Thoracic aorta (tissue), 2 donors: ENCODE data around the gene CDK8. TPM values are rescaled to one million over a fixed set of nuclear protein-coding genes. Genes with fewer than 3 reads are reported as not detected.

Source experiments
- ATAC-seq: fragments of 150-250 bp; one replicate; pipeline ENCODE4 v1.8.0; 2017; ENCODE audit warnings: low read depth; ENCODE audit not compliant: insufficient number of reproducible peaks, low FRiP score
- DNase-seq: peaks from one replicate; pipeline ENCODE4 v3.0.0-alpha.2; 2020; ENCODE audit warnings: low spot score
- H3K27ac ChIP-seq, 2 donors: fragments of 200-600 bp; sonication (generic); 1 replicate in 1 of 2; 2 replicates in 1 of 2; pipeline ENCODE4 v1.5.1; 2016; ENCODE audit warnings: mild to moderate bottlenecking in 2 of 2, moderate library complexity in 2 of 2
- H3K27me3 ChIP-seq: fragments of 200-600 bp; sonication (generic); replicated peaks from 2 replicates; pipeline ENCODE4 v1.6.0; 2016; ENCODE audit warnings: mild to moderate bottlenecking; ENCODE audit not compliant: insufficient read depth
- H3K36me3 ChIP-seq: fragments of 200-600 bp; sonication (generic); one replicate; pipeline ENCODE4 v1.5.1; 2016
- H3K4me1 ChIP-seq, 2 donors: fragments of 200-600 bp; sonication (generic); 1 replicate in 1 of 2; 2 replicates in 1 of 2; pipeline versions ENCODE4 v1.5.1 to v1.6.0; 2016; ENCODE audit warnings: low read depth in 2 of 2, mild to moderate bottlenecking in 1 of 2; ENCODE audit not compliant: control insufficient read depth in 1 of 2
- H3K4me3 ChIP-seq: fragments of 200-600 bp; sonication (generic); 2 replicates; pipeline ENCODE4 v1.5.1; 2016; ENCODE audit warnings: mild to moderate bottlenecking
- H3K9me3 ChIP-seq: fragments of 200-600 bp; sonication (generic); 2 replicates; pipeline ENCODE4 v1.5.1; 2016
- total RNA-seq, 2 donors: library from RNA; depleted of rRNA; stranded (reverse); fragments of >200 nt; gene quantifications; one replicate each; pipeline versions ENCODE4 v1.1.0 to v1.2.3, GENCODE V29; 2016
- TF ChIP-seq, protein P1 (sequence below): fragments of 200-600 bp; sonication (generic); IDR thresholded peaks from one replicate; pipeline ENCODE4 v1.5.1; 2019; ENCODE audit warnings: antibody characterized with exemption

The CDK8 gene
- total RNA-seq, 2 donors from 2014 or later: 5.8 to 11.2 TPM

DNA sequence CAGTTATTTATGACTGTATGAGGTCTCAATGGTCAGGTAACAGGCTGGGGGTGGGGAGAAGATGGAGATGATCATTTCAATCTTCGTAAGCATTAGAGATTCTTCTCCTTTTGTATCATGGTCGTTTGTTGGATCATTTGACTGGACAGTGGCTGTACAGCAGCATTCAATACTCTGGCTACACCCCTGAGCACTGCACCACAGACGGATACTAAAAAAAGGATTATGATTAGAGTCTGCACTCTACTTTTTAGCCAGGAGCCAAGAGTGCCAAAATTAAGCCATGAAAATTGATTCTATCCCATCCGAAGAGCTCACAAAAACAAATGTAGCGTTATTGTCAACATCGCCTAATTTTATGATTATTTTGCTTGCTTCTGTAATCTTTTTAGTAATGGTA is 41.9 kb downstream of the CDK8 start:
- no peak overlapping the region for H3K4me3 ChIP-seq
- ATAC-seq: no peak
- DNase-seq: no peak
- H3K4me1 ChIP-seq: peaks cover 6 to 18% of the 10 kb centered on the region in 2 donors
- H3K27me3 ChIP-seq: no peaks in the 10 kb centered on the region
- TF ChIP-seq, protein P1, sequence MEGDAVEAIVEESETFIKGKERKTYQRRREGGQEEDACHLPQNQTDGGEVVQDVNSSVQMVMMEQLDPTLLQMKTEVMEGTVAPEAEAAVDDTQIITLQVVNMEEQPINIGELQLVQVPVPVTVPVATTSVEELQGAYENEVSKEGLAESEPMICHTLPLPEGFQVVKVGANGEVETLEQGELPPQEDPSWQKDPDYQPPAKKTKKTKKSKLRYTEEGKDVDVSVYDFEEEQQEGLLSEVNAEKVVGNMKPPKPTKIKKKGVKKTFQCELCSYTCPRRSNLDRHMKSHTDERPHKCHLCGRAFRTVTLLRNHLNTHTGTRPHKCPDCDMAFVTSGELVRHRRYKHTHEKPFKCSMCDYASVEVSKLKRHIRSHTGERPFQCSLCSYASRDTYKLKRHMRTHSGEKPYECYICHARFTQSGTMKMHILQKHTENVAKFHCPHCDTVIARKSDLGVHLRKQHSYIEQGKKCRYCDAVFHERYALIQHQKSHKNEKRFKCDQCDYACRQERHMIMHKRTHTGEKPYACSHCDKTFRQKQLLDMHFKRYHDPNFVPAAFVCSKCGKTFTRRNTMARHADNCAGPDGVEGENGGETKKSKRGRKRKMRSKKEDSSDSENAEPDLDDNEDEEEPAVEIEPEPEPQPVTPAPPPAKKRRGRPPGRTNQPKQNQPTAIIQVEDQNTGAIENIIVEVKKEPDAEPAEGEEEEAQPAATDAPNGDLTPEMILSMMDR: no peak
- no peaks in the 10 kb centered on the region for H3K36me3 ChIP-seq
- no peak overlapping the region for H3K27ac ChIP-seq
- no peaks in the 10 kb centered on the region for H3K9me3 ChIP-seq

DNA sequence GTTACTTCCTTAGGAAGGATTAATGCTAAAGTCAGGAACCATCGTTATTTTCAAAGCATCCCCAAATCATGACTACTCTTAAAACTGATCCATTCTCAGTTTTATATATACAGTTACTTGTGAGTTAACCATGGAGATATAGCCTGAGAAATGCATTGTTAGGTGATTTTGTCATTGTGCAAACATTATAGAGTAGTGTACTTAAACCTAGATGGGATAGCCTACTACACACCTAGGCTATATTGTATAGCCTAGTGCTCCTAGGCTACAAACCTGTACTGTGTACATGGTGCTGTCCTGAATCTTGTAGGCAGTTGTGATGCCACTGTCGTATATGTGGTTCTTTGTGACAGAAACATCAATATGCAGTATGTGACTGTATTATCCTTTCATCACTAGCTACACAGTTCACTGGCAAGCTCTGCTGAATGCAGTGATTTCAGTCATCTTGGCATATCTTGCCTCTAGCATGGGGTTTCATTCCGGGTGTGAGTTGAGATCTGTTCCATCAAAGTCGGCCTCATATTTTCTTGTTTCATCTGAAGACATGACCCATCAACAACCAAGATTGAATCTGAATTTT is 45.3 kb downstream of the CDK8 start:
- no peak for DNase-seq
- H3K27ac ChIP-seq: no peak overlapping the region
- H3K4me3 ChIP-seq: no peak overlapping the region
- no peaks in the 10 kb centered on the region for H3K27me3 ChIP-seq
- H3K9me3 ChIP-seq: no peaks in the 10 kb centered on the region
- TF ChIP-seq, protein P1: no peak
- no peak for ATAC-seq
- peaks cover 9 to 18% of the 10 kb centered on the region in 2 donors for H3K4me1 ChIP-seq
- no peaks in the 10 kb centered on the region for H3K36me3 ChIP-seq

DNA sequence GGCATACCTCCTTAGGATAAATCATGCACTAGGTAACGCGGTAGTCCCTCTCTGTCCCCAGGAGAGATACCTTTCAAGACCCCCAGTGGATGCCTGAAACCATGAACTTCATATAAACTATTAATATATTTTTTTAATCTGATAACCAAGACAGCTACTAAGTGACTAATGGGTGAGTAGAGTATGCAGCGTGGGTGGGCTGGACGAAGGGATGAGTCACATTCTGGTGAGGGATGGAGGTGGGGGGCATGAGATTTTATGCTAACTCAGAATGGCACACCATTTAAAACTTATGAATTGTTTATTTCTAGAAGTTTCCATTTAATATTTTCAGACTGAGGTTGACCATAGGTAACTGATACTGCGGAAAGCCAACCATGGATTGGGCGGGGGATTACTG is 46.2 kb downstream of the CDK8 start:
- TF ChIP-seq, protein P1: no peak
- Histone ChIP-seq H3K4me1 (peaks cover 12 to 18% of the 10 kb centered on the region in 2 donors), H3K9me3 (no peaks in the 10 kb centered on the region), H3K4me3 (no peak overlapping the region), H3K27me3 (no peaks in the 10 kb centered on the region), H3K36me3 (no peaks in the 10 kb centered on the region), H3K27ac (no peak overlapping the region)
- ATAC-seq (no peak), DNase-seq (no peak)

DNA sequence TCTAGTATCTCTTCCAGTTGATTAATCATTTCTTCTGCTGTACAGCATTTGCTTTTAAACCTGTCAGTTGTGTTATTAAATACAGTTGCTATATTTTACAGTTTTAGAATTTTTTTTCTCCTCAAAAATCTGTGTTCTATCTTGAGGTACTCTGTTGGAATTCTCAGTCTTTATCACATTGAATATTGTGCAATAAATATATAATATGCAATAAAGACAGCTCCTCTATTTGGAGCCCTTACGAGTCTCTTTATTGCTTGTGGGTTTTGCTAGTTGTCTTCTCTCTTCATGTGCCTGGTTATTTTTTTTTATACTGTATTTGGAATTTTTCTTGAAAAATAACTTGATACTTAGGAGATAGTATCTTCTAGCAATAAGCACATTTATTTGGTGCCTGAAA is 51.7 kb downstream of the CDK8 start:
- Histone ChIP-seq H3K9me3 (no peaks in the 10 kb centered on the region), H3K27ac (no peak overlapping the region), H3K4me3 (no peak overlapping the region), H3K27me3 (no peaks in the 10 kb centered on the region), H3K4me1 (peaks cover 0 to 6% of the 10 kb centered on the region in 2 donors), H3K36me3 (no peaks in the 10 kb centered on the region)
- TF ChIP-seq, protein P1: no peak
- ATAC-seq (no peak), DNase-seq (no peak)

DNA sequence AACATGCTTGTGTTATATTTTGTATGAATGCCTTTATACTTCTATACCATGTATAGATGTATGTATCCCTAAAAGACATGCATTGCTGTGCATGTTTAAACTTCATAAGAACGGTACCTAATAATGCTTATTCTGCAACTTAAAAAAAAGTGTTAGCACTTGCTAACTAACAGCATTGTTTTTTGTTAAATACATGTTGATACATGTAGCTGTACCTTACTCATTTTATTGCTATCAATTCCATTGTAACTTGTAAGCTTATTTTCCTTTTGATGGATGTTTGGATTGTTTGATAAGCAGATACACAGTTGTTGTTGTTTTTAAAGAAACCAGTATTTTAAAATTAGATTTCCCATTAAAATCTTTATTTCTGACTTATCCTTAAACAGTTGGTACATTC is 53.8 kb downstream of the CDK8 start:
- no peaks in the 10 kb centered on the region for H3K9me3 ChIP-seq
- no peak overlapping the region for H3K27ac ChIP-seq
- TF ChIP-seq, protein P1: no peak
- ATAC-seq (no peak), DNase-seq (no peak)
- no peaks in the 10 kb centered on the region for H3K27me3 ChIP-seq
- peaks cover 0 to 6% of the 10 kb centered on the region in 2 donors for H3K4me1 ChIP-seq
- H3K4me3 ChIP-seq: no peak overlapping the region
- no peaks in the 10 kb centered on the region for H3K36me3 ChIP-seq
